GM12801 (cell line): ENCODE measurements around the gene CAMTA1.

Experiments
- TF ChIP-seq, protein P1 (sequence below): IDR thresholded peaks from one replicate; pipeline ENCODE4 v1.5.1; 2011; ENCODE audit warnings: control low read depth; ENCODE audit not compliant: insufficient read length; ENCODE audit errors: extremely low read depth

Gene CAMTA1

DNA sequence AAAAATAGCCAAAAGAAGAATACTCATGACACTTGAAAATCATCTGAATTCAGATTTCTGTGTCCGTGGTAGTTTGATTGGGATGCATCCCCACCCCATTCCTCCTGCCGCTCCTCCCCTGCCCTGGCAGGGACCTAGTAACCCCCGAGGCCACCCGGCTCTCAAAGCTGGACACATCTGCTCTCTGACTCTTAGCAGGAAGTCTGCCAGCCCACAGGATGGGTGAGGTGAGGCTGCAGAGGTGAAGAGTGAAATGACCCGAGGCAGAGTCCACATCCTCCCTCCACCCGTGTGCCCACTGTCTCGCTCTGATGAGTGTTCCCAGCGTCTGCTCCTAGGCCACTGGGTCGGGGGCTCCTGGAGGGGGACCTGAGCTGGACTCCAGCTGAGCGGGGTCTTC lies 677.4 kb downstream of the CAMTA1 start:
- TF ChIP-seq, protein P1, sequence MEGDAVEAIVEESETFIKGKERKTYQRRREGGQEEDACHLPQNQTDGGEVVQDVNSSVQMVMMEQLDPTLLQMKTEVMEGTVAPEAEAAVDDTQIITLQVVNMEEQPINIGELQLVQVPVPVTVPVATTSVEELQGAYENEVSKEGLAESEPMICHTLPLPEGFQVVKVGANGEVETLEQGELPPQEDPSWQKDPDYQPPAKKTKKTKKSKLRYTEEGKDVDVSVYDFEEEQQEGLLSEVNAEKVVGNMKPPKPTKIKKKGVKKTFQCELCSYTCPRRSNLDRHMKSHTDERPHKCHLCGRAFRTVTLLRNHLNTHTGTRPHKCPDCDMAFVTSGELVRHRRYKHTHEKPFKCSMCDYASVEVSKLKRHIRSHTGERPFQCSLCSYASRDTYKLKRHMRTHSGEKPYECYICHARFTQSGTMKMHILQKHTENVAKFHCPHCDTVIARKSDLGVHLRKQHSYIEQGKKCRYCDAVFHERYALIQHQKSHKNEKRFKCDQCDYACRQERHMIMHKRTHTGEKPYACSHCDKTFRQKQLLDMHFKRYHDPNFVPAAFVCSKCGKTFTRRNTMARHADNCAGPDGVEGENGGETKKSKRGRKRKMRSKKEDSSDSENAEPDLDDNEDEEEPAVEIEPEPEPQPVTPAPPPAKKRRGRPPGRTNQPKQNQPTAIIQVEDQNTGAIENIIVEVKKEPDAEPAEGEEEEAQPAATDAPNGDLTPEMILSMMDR: no peak

DNA sequence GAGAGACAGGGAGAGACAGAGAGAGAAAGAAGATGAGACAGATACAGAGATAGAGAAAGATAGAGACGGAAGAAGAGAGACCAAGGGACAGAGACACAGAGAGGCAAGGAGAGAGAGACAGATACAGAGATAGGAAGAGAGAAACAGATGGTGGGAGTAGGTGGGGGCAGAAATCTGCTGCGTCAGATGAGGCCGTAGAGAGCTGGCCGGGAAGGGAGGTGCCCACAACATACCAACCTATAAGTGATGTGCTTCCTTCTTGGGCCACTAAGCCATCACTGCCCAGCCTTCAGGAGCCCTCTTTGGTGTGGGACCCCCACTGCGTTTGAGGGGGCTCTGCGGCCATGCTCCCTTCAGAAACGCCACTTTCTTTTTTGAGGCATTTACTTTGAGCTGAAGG lies 678.3 kb downstream of the CAMTA1 start:
- TF ChIP-seq, protein P1: no peak

DNA sequence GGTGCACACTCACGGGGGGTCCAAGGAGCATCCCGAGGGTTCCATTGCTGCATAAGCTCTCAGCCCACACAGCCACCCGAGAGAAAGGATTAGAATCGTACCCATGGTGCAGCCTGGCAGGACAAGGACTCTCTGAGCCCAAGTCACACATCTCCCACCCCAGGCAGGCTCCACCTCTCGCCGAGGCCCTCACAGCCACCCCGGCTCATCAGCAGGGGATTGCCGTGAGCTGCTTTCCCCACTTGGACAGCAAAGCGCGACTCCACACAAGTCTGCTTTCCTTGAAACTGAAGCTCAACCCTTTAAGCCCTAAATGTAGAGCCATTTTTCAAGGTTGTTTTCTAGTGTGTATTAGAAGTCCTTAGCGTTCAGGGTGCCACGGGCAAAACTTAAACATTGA lies 679.5 kb downstream of the CAMTA1 start:
- TF ChIP-seq, protein P1: no peak

DNA sequence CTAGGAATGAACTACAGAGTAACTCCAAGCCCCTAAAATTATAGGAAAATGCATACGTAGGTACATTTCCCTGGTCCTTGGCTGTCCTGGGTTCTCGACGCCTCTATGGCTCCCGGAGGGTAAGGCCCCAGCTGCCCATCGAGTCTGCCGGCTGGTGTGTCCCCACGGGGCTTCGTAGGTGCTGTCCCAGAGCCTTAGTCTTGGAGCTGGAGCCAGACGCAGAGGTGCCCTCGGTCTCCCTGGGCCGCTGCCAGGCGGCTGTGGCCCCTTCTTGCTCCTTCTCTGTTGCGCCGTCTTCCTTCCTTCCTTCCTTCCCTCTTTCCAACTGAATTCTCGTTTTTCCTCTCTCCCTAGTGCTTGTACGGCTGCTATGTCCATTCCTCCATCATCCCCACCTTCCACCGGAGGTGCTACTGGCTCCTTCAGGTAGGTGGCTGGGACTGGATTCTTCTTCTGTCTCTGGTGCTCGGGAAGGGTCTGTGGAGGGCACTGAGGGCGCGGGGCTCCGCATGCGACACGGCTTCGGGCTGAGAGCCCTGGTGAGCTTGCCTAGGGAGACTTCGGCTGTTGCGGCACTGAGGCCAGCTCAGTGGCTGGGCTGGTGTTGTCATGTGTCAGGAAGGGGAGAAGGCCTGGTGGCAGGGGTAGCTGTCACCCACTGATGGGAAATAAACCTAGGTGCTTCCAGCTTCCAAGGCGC lies 682.4 kb downstream of the CAMTA1 start:
- TF ChIP-seq, protein P1: no peak

DNA sequence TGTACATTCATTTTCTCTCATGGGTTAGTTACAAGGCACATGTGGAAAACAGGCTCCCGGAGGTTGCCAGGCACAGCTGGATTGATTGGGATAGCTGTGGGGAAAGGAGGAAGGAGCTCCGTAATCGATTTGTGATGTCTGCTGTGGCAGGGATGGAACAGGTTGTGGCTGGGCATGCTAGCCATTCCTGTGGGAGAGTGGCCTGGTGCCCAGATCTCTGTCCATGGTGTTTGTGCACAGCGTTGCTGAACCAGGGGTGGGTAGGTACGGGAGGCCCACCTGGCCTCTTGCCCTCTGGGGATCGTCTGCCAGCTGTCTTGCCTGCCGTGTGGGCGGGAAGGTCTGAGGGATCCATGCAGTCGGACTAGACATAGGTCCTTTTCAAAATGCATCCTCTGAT lies 683.0 kb downstream of the CAMTA1 start:
- TF ChIP-seq, protein P1: no peak

DNA sequence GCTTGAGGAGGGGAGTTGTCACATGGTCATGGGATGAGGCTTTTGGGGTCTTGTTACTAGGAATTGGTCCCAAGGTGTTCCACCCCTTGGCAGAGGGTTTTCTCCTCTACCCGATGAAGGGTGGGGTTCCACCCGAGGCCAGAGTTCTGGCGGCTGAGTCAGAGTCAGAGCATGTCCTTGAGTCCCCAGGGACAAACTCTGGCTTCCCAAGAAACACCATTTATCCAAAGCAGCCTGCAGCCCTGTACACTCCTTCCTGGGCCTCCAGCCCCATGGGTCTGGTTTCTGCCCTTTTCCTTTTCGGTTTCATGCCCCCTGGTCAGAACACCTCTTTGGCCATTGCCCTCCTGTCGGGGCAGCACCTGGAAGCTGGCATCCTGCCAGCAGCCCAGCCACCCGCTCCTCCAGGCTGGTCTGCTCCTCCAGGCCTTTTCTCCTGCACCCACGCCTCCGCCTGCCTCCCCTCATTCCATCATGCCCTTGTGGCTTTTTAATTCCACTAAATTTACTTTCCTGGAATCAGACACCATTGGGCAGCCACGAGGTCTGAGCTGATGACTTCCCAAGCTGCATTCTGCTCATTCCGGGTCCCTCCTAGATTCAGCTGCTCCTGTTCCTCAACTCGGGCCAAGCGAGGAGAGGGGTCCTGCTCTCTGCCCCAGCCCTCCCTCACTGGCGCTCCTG lies 684.1 kb downstream of the CAMTA1 start:
- TF ChIP-seq, protein P1: no peak

DNA sequence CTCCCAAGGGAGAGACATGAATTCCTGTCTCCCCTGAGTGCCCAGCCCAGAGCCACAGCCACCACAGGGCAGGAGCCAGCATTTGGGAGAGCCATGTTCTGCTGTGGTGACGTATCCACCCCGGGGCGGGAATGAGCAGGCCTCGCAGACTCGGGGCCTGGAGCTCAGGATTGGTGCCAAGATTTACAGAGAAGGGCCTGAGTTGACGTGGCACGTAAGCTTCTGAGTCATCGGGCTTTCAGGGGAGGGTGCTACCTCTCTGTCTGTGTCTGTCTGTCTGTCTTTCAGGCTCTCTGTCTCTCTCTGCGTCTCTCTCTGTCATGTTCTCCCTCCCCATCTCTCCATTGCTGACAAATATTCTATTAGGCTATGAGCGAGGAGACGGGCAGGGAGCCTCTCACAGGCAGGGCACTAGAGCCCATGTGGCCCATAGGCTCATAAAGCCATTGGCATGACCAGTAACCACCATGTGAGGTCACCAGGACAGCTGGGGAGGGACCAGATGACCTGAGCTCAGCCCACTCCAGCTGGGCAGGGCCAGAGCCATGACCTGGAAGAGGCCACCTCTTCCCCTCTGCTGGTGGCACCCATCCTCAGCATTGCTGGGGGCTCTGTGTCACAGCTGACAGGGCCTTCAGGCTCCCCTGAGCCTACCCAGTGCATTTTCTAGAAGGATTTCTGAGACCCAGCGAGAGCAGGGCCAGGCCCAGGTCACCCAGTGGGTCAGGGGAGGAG lies 685.8 kb downstream of the CAMTA1 start:
- TF ChIP-seq, protein P1: no peak
